ENCODE results near the gene RALA. TPM values are rescaled to one million over a fixed set of nuclear protein-coding genes. Genes with fewer than 3 reads are reported as not detected.

Gene RALA
- polyA plus RNA-seq, 1 experiment: 59.2 TPM

DNA sequence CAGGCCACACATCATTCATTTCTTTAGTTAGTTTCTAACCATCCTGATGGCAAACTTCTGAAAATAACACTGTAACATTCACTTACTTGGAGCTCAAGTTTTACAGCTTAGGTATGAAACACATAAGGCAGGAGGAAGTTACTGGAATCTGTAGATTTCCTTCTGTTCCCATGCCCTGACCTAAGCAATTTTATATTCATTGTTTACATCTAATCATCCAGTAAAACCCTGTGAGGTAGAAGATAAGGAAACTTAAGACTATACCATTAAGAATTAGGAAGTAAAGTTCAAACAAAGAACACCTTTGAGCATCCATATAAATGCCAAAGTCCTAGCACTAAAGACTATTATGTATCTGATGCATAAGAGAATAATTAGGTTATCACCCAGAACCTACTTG lies 19.5 kb downstream of the RALA start:
- no peak overlapping the region for H3K4me3 ChIP-seq (ENCODE audit: low read depth, low read length)
- no peaks in the 10 kb centered on the region for H3K27me3 ChIP-seq (ENCODE audit: control insufficient read depth, insufficient read depth, low read length)
- no peak overlapping the region for H3K27ac ChIP-seq (ENCODE audit: low read depth, low read length)
- POLR2A ChIA-PET: no interaction called here
- H3K9me3 ChIP-seq (ENCODE audit: control insufficient read depth, insufficient read depth, low read length): no peaks in the 10 kb centered on the region
- TF ChIP-seq, protein P1, sequence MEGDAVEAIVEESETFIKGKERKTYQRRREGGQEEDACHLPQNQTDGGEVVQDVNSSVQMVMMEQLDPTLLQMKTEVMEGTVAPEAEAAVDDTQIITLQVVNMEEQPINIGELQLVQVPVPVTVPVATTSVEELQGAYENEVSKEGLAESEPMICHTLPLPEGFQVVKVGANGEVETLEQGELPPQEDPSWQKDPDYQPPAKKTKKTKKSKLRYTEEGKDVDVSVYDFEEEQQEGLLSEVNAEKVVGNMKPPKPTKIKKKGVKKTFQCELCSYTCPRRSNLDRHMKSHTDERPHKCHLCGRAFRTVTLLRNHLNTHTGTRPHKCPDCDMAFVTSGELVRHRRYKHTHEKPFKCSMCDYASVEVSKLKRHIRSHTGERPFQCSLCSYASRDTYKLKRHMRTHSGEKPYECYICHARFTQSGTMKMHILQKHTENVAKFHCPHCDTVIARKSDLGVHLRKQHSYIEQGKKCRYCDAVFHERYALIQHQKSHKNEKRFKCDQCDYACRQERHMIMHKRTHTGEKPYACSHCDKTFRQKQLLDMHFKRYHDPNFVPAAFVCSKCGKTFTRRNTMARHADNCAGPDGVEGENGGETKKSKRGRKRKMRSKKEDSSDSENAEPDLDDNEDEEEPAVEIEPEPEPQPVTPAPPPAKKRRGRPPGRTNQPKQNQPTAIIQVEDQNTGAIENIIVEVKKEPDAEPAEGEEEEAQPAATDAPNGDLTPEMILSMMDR (IDR thresholded peaks at IDR 0.05; ENCODE audit: low read depth, low read length): no peak
- CTCF ChIA-PET: interaction anchor here (1.0 kb wide), 1 partner anchor 103 kb away, joined by 4 read pairs; no protein-coding TSS in a partner anchor
- no peak for DNase-seq (ENCODE audit: low read depth, low spot score)

DNA sequence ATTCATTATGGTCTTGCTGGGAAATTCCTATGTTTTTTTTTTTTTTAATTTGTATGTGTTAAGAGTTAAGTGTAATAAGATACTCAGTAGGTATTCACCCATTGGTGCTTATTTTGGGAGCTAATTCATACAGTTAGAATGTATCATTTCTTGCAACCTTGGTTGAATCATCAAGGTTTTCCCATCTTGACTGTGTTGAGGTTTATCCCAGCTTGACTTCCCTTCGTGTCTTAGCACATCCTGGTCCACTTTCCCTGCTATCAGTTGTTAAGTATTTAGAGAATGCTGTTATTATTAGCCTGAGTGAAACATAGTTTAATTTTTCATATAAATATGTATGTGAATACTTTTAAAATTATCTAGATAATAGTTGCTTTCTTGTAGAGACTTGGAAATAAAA lies 20.8 kb downstream of the RALA start:
- DNase-seq (ENCODE audit: low read depth, low spot score): no peak
- TF ChIP-seq, protein P1 (IDR thresholded peaks at IDR 0.05; ENCODE audit: low read depth, low read length): no peak
- ChIA-PET POLR2A (no interaction called here), CTCF (no interaction called here)
- H3K27me3 ChIP-seq (ENCODE audit: control insufficient read depth, insufficient read depth, low read length): no peaks in the 10 kb centered on the region
- no peak overlapping the region for H3K27ac ChIP-seq (ENCODE audit: low read depth, low read length)
- H3K9me3 ChIP-seq (ENCODE audit: control insufficient read depth, insufficient read depth, low read length): no peaks in the 10 kb centered on the region
- H3K4me3 ChIP-seq (ENCODE audit: low read depth, low read length): no peak overlapping the region

DNA sequence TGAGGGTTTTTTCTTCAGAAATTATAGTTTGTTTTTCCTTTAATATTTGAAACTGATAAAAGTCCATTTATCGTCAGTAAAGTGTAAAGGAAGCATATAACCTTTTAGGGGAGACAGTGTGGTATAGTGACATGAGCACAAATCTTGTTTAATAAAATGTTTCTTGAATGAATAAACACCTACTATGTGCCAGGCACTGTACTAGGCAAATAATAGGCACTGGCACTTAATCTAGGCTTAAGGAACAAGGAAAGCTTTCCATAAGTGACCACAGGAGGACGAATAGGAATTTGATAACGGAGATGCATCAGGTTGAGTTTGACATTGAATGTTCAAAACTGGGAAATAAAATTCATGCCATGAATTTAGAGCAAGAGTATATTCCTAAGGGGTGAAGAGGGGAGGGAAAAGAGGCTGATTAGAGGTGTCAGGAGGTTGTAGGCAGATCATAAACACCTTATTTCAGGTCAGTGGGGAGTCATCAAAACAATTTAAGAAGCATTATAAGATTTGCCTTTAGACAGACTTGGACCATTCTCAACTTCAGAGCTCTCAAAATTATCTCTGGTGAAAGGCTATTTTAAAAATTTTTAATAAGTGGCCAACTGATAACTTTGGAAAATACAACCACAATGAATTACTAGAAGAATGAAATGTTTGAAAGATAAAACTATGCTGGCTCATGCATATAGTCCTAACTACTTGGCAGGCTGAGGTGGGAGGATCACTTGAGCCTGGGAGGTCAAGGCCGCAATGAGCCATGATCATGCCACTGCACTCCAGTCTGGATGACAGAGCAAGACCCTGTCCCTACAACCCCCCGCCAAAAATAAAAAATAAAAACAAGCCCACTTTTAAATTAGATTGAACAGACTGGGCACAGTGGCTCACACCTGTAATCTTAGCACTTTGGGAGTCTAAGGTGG lies 22.4 kb downstream of the RALA start:
- CTCF ChIA-PET: interaction anchor here (1.6 kb wide), 1 partner anchor 65 kb away, joined by 4 read pairs; no protein-coding TSS in a partner anchor
- Histone ChIP-seq H3K27ac (ENCODE audit: low read depth, low read length) (no peak overlapping the region), H3K9me3 (ENCODE audit: control insufficient read depth, insufficient read depth, low read length) (no peaks in the 10 kb centered on the region), H3K27me3 (ENCODE audit: control insufficient read depth, insufficient read depth, low read length) (no peaks in the 10 kb centered on the region), H3K4me3 (ENCODE audit: low read depth, low read length) (no peak overlapping the region)
- DNase-seq (ENCODE audit: low read depth, low spot score): no peak
- POLR2A ChIA-PET: no interaction called here
- TF ChIP-seq, protein P1 (IDR thresholded peaks at IDR 0.05; ENCODE audit: low read depth, low read length): no peak

DNA sequence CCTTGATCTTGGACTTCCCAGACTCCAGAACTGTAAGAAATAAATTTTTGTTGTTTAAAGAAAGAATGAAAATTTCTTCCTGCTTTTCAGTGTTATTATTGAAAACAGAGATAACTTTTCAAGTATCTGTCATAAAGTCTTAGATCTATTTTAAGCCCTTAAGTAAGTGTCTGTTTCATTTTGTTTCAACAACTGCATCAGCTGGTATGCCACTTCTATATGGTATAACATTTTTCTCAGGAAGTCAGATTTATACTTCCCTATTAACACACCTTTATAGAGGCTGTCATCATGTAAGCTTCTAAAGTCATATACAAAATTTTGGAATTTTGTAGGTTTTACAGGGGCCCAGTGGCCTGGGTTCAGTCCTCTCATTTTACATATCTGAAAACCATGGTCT lies 24.4 kb downstream of the RALA start:
- H3K4me3 ChIP-seq (ENCODE audit: low read depth, low read length): no peak overlapping the region
- TF ChIP-seq, protein P1 (IDR thresholded peaks at IDR 0.05; ENCODE audit: low read depth, low read length): no peak
- no peaks in the 10 kb centered on the region for H3K9me3 ChIP-seq (ENCODE audit: control insufficient read depth, insufficient read depth, low read length)
- no peaks in the 10 kb centered on the region for H3K27me3 ChIP-seq (ENCODE audit: control insufficient read depth, insufficient read depth, low read length)
- ChIA-PET CTCF (no interaction called here), POLR2A (interaction anchor here (0.6 kb wide), 1 partner anchor 36 kb away, joined by 3 read pairs; no protein-coding TSS in a partner anchor)
- no peak for DNase-seq (ENCODE audit: low read depth, low spot score)
- H3K27ac ChIP-seq (ENCODE audit: low read depth, low read length): no peak overlapping the region

DNA sequence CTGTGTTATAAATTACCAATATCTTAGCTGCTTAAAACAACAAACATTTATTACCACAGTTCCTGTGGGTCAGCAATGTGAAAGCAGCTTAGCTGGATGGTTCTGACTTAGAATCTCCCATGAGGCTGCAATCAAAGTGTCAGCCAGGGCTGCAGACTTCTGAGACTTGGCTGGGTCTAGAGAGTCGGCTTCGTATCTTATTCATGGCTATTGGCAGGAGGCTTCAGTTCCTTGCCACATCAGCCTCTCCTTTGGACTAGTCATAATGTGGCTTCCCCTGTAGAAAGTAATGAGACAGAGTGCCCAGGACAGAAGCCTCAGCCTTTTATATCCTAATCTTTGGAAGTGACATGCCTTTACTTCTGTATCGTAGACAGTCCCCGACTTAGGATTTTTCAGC lies 27.3 kb downstream of the RALA start:
- H3K9me3 ChIP-seq (ENCODE audit: control insufficient read depth, insufficient read depth, low read length): no peaks in the 10 kb centered on the region
- DNase-seq (ENCODE audit: low read depth, low spot score): peak; percentile 18
- TF ChIP-seq, protein P1 (IDR thresholded peaks at IDR 0.05; ENCODE audit: low read depth, low read length): no peak
- ChIA-PET CTCF (interaction anchor here (1.0 kb wide), 1 partner anchor 28 kb away, joined by 3 read pairs; no protein-coding TSS in a partner anchor), POLR2A (interaction anchor here (1.0 kb wide), 1 partner anchor 83 kb away, joined by 4 read pairs; no protein-coding TSS in a partner anchor)
- no peaks in the 10 kb centered on the region for H3K27me3 ChIP-seq (ENCODE audit: control insufficient read depth, insufficient read depth, low read length)
- H3K27ac ChIP-seq (ENCODE audit: low read depth, low read length): no peak overlapping the region
- H3K4me3 ChIP-seq (ENCODE audit: low read depth, low read length): no peak overlapping the region
